HepG2 (cell line): ENCODE results near the gene ZAR1L. TPM values are rescaled to one million over a fixed set of nuclear protein-coding genes. Genes with fewer than 3 reads are reported as not detected.

Experiments used
- AGO1 ChIP-seq: fragments of 200-400 bp; formaldehyde crosslinking; IDR thresholded peaks from 2 replicates; pipeline ENCODE4 v1.6.1; 2017; ENCODE audit warnings: mild to moderate bottlenecking, low read depth, low read length, moderate library complexity; ENCODE audit not compliant: poor library complexity, severe bottlenecking
- AHR ChIP-seq: IDR thresholded peaks from 2 replicates; pipeline ENCODE4 v1.6.1; 2018; ENCODE audit warnings: missing genetic modification reagents, missing compliant biosample characterization
- CC2D1A ChIP-seq: sonication (generic); formaldehyde crosslinking; IDR thresholded peaks from 2 replicates; pipeline ENCODE4 v1.8.1; 2023; ENCODE audit warnings: mild to moderate bottlenecking, missing genetic modification reagents
- CENPX ChIP-seq: sonication (generic); formaldehyde crosslinking; IDR thresholded peaks from 2 replicates; pipeline ENCODE4 v1.9.0; 2021; ENCODE audit warnings: mild to moderate bottlenecking, missing genetic modification reagents, moderate library complexity
- EZH2 ChIP-seq: conservative IDR thresholded peaks from 2 replicates; pipeline ENCODE4 v1.6.1; 2012; ENCODE audit warnings: mild to moderate bottlenecking, low read depth, low read length, moderate library complexity
- GPN1 ChIP-seq: sonication (generic); formaldehyde crosslinking; IDR thresholded peaks from 2 replicates; pipeline ENCODE4 v1.5.1; 2020; ENCODE audit warnings: missing genetic modification reagents, borderline replicate concordance
- HDAC1 ChIP-seq: sonication (generic); formaldehyde crosslinking; IDR thresholded peaks from 2 replicates; pipeline ENCODE4 v1.5.1; 2020; ENCODE audit warnings: mild to moderate bottlenecking, missing genetic modification reagents
- HNRNPK ChIP-seq: fragments of 200-400 bp; formaldehyde crosslinking; IDR thresholded peaks from 2 replicates; pipeline ENCODE4 v1.6.1; 2018; ENCODE audit warnings: low read length, low read depth, moderate library complexity, mild to moderate bottlenecking; ENCODE audit not compliant: poor library complexity, severe bottlenecking
- KDM6A ChIP-seq: IDR thresholded peaks from 2 replicates; pipeline ENCODE4 v1.6.1; 2016; ENCODE audit warnings: low read depth
- NBN ChIP-seq: fragments of 450-650 bp; conservative IDR thresholded peaks from 2 replicates; pipeline ENCODE4 v1.6.1; 2017
- PRMT3 ChIP-seq: sonication (generic); formaldehyde crosslinking; IDR thresholded peaks from 2 replicates; pipeline ENCODE4 v1.8.1; 2022; ENCODE audit warnings: low read depth, mild to moderate bottlenecking, moderate library complexity, missing genetic modification reagents, borderline replicate concordance
- REXO4 ChIP-seq: sonication (generic); formaldehyde crosslinking; IDR thresholded peaks from 2 replicates; pipeline ENCODE4 v1.8.0; 2022; ENCODE audit warnings: missing genetic modification reagents, mild to moderate bottlenecking, borderline replicate concordance
- SMARCC2 ChIP-seq: fragments of 450-650 bp; IDR thresholded peaks from 2 replicates; pipeline ENCODE4 v1.6.1; 2017; ENCODE audit warnings: antibody characterized with exemption, mild to moderate bottlenecking
- SUZ12 ChIP-seq: fragments of 150-350 bp; IDR thresholded peaks from 2 replicates; pipeline ENCODE4 v1.6.1; 2014; ENCODE audit warnings: low read depth, low read length
- ZNF24 ChIP-seq: fragments of 450-650 bp; IDR thresholded peaks from 2 replicates; pipeline ENCODE4 v1.6.1; 2017; ENCODE audit warnings: antibody characterized with exemption, mild to moderate bottlenecking
- ZNF282 ChIP-seq: fragments of 450-650 bp; IDR thresholded peaks from 2 replicates; pipeline ENCODE4 v1.6.1; 2018; ENCODE audit not compliant: partially characterized antibody
- ZNF569 ChIP-seq: sonication (generic); formaldehyde crosslinking; IDR thresholded peaks from 2 replicates; pipeline ENCODE4 v1.5.0; 2020; ENCODE audit warnings: mild to moderate bottlenecking, missing genetic modification reagents, moderate library complexity, borderline replicate concordance
- ZNF589 ChIP-seq: sonication (generic); formaldehyde crosslinking; conservative IDR thresholded peaks from 2 replicates; pipeline ENCODE4 v1.8.0; 2022; ENCODE audit warnings: mild to moderate bottlenecking, moderate library complexity, missing genetic modification reagents
- polyA plus RNA-seq, 8 experiments: library from polyadenylated mRNA; depleted of rRNA in 3 of 8; stranded (reverse) in 7 of 8; unstranded in 1 of 8; fragments of >200 nt; fragmentation: Illumina TruSeq in 4 of 8; extraction: Trizol in 4 of 8; gene quantifications; 2 replicates each; pipeline versions ENCODE4 v1.2.1 to v1.2.3, GENCODE V29; 2011 to 2016; ENCODE audit warnings: low read depth in 4 of 8, missing spikeins in 1 of 8, mixed read lengths in 1 of 8; ENCODE audit not compliant: insufficient read depth in 1 of 8
- total RNA-seq, 5 experiments: library from RNA; depleted of rRNA; stranded (reverse); fragments of >200 nt; fragmentation: Illumina TruSeq; extraction: Trizol; gene quantifications; 2 replicates each; pipeline ENCODE4 v1.2.3, GENCODE V29; 2016; ENCODE audit warnings: low read depth in 1 of 5
- TF ChIP-seq, protein P1 (sequence below): conservative IDR thresholded peaks from 2 replicates; pipeline ENCODE4 v1.6.1; 2018; ENCODE audit warnings: missing genetic modification reagents
- TF ChIP-seq, protein P2 (sequence below): fragments of 450-650 bp; IDR thresholded peaks from 2 replicates; pipeline ENCODE4 v1.6.1; 2017; ENCODE audit warnings: mild to moderate bottlenecking
- TF ChIP-seq, protein P3 (sequence below): IDR thresholded peaks from 2 replicates; pipeline ENCODE4 v1.6.1; 2016; ENCODE audit warnings: low read depth, borderline replicate concordance
- TF ChIP-seq, protein P4 (sequence below): sonication (generic); formaldehyde crosslinking; IDR thresholded peaks from 2 replicates; pipeline ENCODE4 v1.4.0; 2020; ENCODE audit warnings: missing genetic modification reagents

ZAR1L gene
- total and polyA plus RNA-seq, 2 of the 13 experiments (the other 11 are each of a cell fraction or from before 2014, with no cell fraction given): 0.09 TPM; not detected in 1

DNA sequence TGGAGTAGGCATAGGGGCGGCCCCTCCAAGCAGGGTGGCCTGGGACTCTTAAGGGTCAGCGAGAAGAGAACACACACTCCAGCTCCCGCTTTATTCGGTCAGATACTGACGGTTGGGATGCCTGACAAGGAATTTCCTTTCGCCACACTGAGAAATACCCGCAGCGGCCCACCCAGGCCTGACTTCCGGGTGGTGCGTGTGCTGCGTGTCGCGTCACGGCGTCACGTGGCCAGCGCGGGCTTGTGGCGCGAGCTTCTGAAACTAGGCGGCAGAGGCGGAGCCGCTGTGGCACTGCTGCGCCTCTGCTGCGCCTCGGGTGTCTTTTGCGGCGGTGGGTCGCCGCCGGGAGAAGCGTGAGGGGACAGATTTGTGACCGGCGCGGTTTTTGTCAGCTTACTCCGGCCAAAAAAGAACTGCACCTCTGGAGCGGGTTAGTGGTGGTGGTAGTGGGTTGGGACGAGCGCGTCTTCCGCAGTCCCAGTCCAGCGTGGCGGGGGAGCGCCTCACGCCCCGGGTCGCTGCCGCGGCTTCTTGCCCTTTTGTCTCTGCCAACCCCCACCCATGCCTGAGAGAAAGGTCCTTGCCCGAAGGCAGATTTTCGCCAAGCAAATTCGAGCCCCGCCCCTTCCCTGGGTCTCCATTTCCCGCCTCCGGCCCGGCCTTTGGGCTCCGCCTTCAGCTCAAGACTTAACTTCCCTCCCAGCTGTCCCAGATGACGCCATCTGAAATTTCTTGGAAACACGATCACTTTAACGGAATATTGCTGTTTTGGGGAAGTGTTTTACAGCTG, at the start of gene ZAR1L, which contains the start of gene BRCA2 (continued):
- TF ChIP-seq CC2D1A (CRISPR knock-in tag): no peak; the same call in 1 of the 2 replicates
- no peak for TF ChIP-seq NBN
- no peak for TF ChIP-seq AHR (CRISPR knock-in tag)
- no peak for TF ChIP-seq HNRNPK
- TF ChIP-seq, protein P1, sequence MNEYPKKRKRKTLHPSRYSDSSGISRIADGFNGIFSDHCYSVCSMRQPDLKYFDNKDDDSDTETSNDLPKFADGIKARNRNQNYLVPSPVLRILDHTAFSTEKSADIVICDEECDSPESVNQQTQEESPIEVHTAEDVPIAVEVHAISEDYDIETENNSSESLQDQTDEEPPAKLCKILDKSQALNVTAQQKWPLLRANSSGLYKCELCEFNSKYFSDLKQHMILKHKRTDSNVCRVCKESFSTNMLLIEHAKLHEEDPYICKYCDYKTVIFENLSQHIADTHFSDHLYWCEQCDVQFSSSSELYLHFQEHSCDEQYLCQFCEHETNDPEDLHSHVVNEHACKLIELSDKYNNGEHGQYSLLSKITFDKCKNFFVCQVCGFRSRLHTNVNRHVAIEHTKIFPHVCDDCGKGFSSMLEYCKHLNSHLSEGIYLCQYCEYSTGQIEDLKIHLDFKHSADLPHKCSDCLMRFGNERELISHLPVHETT: no peak
- TF ChIP-seq, protein P2, sequence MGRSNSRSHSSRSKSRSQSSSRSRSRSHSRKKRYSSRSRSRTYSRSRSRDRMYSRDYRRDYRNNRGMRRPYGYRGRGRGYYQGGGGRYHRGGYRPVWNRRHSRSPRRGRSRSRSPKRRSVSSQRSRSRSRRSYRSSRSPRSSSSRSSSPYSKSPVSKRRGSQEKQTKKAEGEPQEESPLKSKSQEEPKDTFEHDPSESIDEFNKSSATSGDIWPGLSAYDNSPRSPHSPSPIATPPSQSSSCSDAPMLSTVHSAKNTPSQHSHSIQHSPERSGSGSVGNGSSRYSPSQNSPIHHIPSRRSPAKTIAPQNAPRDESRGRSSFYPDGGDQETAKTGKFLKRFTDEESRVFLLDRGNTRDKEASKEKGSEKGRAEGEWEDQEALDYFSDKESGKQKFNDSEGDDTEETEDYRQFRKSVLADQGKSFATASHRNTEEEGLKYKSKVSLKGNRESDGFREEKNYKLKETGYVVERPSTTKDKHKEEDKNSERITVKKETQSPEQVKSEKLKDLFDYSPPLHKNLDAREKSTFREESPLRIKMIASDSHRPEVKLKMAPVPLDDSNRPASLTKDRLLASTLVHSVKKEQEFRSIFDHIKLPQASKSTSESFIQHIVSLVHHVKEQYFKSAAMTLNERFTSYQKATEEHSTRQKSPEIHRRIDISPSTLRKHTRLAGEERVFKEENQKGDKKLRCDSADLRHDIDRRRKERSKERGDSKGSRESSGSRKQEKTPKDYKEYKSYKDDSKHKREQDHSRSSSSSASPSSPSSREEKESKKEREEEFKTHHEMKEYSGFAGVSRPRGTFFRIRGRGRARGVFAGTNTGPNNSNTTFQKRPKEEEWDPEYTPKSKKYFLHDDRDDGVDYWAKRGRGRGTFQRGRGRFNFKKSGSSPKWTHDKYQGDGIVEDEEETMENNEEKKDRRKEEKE: no peak
- no peak for TF ChIP-seq ZNF589 (CRISPR knock-in tag)
- no peak for TF ChIP-seq ZNF282
- no peak for TF ChIP-seq ZNF24
- no peak for TF ChIP-seq EZH2
- no peak for TF ChIP-seq SMARCC2
- TF ChIP-seq, protein P3, sequence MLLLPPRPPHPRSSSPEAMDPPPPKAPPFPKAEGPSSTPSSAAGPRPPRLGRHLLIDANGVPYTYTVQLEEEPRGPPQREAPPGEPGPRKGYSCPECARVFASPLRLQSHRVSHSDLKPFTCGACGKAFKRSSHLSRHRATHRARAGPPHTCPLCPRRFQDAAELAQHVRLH (CRISPR knock-in tag): no peak
- no peak for TF ChIP-seq CENPX
- no peak for TF ChIP-seq SUZ12
- TF ChIP-seq HDAC1 (CRISPR knock-in tag): peak; percentile 100
- no peak for TF ChIP-seq GPN1 (CRISPR knock-in tag)
- no peak for TF ChIP-seq ZNF569
- TF ChIP-seq PRMT3: no peak
- TF ChIP-seq REXO4 (CRISPR knock-in tag): no peak
- TF ChIP-seq, protein P4, sequence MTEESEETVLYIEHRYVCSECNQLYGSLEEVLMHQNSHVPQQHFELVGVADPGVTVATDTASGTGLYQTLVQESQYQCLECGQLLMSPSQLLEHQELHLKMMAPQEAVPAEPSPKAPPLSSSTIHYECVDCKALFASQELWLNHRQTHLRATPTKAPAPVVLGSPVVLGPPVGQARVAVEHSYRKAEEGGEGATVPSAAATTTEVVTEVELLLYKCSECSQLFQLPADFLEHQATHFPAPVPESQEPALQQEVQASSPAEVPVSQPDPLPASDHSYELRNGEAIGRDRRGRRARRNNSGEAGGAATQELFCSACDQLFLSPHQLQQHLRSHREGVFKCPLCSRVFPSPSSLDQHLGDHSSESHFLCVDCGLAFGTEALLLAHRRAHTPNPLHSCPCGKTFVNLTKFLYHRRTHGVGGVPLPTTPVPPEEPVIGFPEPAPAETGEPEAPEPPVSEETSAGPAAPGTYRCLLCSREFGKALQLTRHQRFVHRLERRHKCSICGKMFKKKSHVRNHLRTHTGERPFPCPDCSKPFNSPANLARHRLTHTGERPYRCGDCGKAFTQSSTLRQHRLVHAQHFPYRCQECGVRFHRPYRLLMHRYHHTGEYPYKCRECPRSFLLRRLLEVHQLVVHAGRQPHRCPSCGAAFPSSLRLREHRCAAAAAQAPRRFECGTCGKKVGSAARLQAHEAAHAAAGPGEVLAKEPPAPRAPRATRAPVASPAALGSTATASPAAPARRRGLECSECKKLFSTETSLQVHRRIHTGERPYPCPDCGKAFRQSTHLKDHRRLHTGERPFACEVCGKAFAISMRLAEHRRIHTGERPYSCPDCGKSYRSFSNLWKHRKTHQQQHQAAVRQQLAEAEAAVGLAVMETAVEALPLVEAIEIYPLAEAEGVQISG (CRISPR knock-in tag): peak; percentile 82
- TF ChIP-seq AGO1: no peak
- no peak for TF ChIP-seq KDM6A (CRISPR knock-in tag)
